ENCODE data around the gene PPEF1.

PPEF1 gene

GRCh38 chrX:18769812-18770573 lies 62.5 kb downstream of the PPEF1 start:
- DNase-seq (ENCODE audit: insufficient read length, low spot score) (no peak), FAIRE-seq (peak; percentile 55)
- TF ChIP-seq POU2F2 (IDR thresholded peaks at IDR 0.05; ENCODE audit: low read depth, low read length) (no peak), POLR2A (IDR thresholded peaks at IDR 0.05; ENCODE audit: low read depth, low read length) (no peak), SPI1 (IDR thresholded peaks at IDR 0.05; ENCODE audit: low read depth, low read length) (no peak), POLR2AphosphoS5 (IDR thresholded peaks at IDR 0.05; ENCODE audit: low read depth, low read length) (no peak), TAF1 (IDR thresholded peaks at IDR 0.05; ENCODE audit: low read depth, low read length) (no peak), PAX5 (IDR thresholded peaks at IDR 0.05; ENCODE audit: insufficient read depth, low read length, severe bottlenecking) (no peak)

DNA sequence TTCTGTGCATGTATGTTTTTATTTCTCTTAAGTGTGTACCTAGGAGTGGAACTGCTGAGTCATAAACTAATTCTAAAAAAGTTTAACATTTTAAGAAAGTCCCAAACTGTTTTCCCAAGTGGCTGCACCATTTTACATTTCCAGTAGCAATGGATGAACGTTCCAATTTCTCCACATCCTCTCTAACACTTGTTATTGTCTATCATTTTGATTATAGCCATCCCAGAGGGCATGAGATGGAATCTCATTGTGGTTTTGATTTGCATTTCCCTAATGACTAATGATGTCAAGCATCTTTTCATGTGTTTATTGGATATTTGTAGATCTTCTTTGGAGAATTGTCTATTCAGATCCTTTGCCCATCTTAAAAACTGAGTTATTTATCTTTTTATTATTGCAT lies 82.5 kb downstream of the PPEF1 start:
- DNase-seq (ENCODE audit: insufficient read length, low spot score) (no peak), FAIRE-seq (no peak)
- TF ChIP-seq SPI1 (IDR thresholded peaks at IDR 0.05; ENCODE audit: low read depth, low read length) (no peak), POLR2A (IDR thresholded peaks at IDR 0.05; ENCODE audit: low read depth, low read length) (no peak), POLR2AphosphoS5 (IDR thresholded peaks at IDR 0.05; ENCODE audit: low read depth, low read length) (no peak), PAX5 (IDR thresholded peaks at IDR 0.05; ENCODE audit: insufficient read depth, low read length, severe bottlenecking) (no peak), TAF1 (IDR thresholded peaks at IDR 0.05; ENCODE audit: low read depth, low read length) (no peak), POU2F2 (IDR thresholded peaks at IDR 0.05; ENCODE audit: low read depth, low read length) (no peak)

DNA sequence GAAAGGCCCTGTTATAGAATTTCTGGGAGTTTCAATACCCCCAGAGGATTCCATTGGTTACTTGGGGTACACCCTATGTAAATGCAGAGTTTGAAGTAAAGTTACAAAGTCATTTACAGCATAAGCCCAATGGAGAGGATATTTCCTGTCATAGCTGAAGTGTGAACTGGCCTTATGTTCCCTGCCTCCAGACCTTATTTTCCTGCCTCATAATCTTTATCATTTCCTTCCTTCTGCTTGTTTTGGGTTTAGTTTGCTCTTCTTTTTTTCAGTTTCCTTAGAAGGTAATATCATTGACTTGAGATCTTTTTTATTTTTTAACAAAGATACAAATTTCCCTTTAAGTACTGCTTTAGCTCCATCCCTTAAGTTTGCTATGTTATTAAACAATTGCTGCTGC lies 85.4 kb downstream of the PPEF1 start:
- TF ChIP-seq TAF1 (IDR thresholded peaks at IDR 0.05; ENCODE audit: low read depth, low read length) (no peak), POLR2A (IDR thresholded peaks at IDR 0.05; ENCODE audit: low read depth, low read length) (no peak), SPI1 (IDR thresholded peaks at IDR 0.05; ENCODE audit: low read depth, low read length) (no peak), POU2F2 (IDR thresholded peaks at IDR 0.05; ENCODE audit: low read depth, low read length) (no peak), PAX5 (IDR thresholded peaks at IDR 0.05; ENCODE audit: insufficient read depth, low read length, severe bottlenecking) (no peak)
- FAIRE-seq: peak; percentile 26

GRCh38 chrX:18793601-18794089 lies 86.2 kb downstream of the PPEF1 start:
- FAIRE-seq (no peak), DNase-seq (ENCODE audit: insufficient read length, low spot score) (no peak)
- TF ChIP-seq TAF1 (IDR thresholded peaks at IDR 0.05; ENCODE audit: low read depth, low read length): no peak
- no peak for TF ChIP-seq POLR2A (IDR thresholded peaks at IDR 0.05; ENCODE audit: low read depth, low read length)
- TF ChIP-seq SPI1 (IDR thresholded peaks at IDR 0.05; ENCODE audit: low read depth, low read length): no peak
- TF ChIP-seq PAX5 (IDR thresholded peaks at IDR 0.05; ENCODE audit: insufficient read depth, low read length, severe bottlenecking): no peak
- TF ChIP-seq POLR2AphosphoS5 (IDR thresholded peaks at IDR 0.05; ENCODE audit: low read depth, low read length): no peak
- no peak for TF ChIP-seq POU2F2 (IDR thresholded peaks at IDR 0.05; ENCODE audit: low read depth, low read length)

More for the DNA sequence above, 85.4 kb downstream of the PPEF1 start:
- DNase-seq (ENCODE audit: insufficient read length, low spot score): no peak

DNA sequence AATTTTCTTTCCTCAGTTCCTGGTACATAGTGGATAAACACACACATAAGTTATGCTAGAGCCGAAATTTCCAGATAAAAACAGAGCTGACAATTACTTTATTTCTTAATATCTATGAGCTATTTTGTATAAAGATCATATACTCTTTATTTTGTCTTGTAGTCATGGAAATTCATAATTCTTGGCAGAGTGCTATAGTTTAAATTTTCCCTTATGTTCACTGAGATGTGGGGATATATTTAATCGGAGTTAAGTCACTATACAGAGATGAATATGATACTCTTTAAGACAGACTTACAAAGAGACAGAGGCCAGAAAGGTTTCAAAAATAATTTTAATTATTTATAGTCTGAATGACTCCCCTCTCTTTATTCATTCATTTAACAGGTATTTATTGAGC lies 89.7 kb downstream of the PPEF1 start:
- TF ChIP-seq PAX5 (IDR thresholded peaks at IDR 0.05; ENCODE audit: insufficient read depth, low read length, severe bottlenecking): no peak
- DNase-seq (ENCODE audit: insufficient read length, low spot score): no peak
- no peak for FAIRE-seq

- no peak for FAIRE-seq
- TF ChIP-seq TAF1 (IDR thresholded peaks at IDR 0.05; ENCODE audit: low read depth, low read length) (no peak), POU2F2 (IDR thresholded peaks at IDR 0.05; ENCODE audit: low read depth, low read length) (no peak), POLR2AphosphoS5 (IDR thresholded peaks at IDR 0.05; ENCODE audit: low read depth, low read length) (no peak), PAX5 (IDR thresholded peaks at IDR 0.05; ENCODE audit: insufficient read depth, low read length, severe bottlenecking) (no peak), SPI1 (IDR thresholded peaks at IDR 0.05; ENCODE audit: low read depth, low read length) (no peak), POLR2A (IDR thresholded peaks at IDR 0.05; ENCODE audit: low read depth, low read length) (no peak)
- no peak for DNase-seq (ENCODE audit: insufficient read length, low spot score)
These were observed 92.5 kb downstream of the PPEF1 start for GRCh38 chrX:18799911-18800310.

GRCh38 chrX:18809641-18810040 lies 102.2 kb downstream of the PPEF1 start:
- no peak for DNase-seq (ENCODE audit: insufficient read length, low spot score)
- TF ChIP-seq POLR2AphosphoS5 (IDR thresholded peaks at IDR 0.05; ENCODE audit: low read depth, low read length): no peak
- no peak for TF ChIP-seq POU2F2 (IDR thresholded peaks at IDR 0.05; ENCODE audit: low read depth, low read length)
- no peak for TF ChIP-seq TAF1 (IDR thresholded peaks at IDR 0.05; ENCODE audit: low read depth, low read length)
- TF ChIP-seq POLR2A (IDR thresholded peaks at IDR 0.05; ENCODE audit: low read depth, low read length): no peak
- no peak for TF ChIP-seq PAX5 (IDR thresholded peaks at IDR 0.05; ENCODE audit: insufficient read depth, low read length, severe bottlenecking)
- no peak for TF ChIP-seq SPI1 (IDR thresholded peaks at IDR 0.05; ENCODE audit: low read depth, low read length)
- FAIRE-seq: no peak

DNA sequence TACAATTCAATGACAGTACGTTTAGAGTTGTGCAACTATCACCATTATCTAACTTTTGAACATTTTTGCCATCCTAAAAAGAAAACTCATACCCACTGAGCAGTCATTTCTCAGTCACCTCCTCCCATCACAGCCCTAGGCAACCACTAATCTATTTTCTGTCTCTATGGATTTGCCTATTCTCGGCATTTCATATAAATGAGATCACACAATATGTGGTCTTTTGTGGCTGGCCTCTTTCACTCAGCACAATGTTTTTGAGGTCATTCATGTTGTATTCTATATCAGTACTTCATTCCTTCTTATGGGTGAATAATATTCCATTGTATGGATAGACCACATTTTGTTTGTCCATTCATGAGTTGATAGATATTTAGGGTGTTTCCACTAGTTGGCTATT lies 103.0 kb downstream of the PPEF1 start:
- FAIRE-seq: peak; percentile 71
- no peak for TF ChIP-seq PAX5 (IDR thresholded peaks at IDR 0.05; ENCODE audit: insufficient read depth, low read length, severe bottlenecking)
- no peak for TF ChIP-seq POLR2A (IDR thresholded peaks at IDR 0.05; ENCODE audit: low read depth, low read length)
- no peak for TF ChIP-seq POU2F2 (IDR thresholded peaks at IDR 0.05; ENCODE audit: low read depth, low read length)
- TF ChIP-seq TAF1 (IDR thresholded peaks at IDR 0.05; ENCODE audit: low read depth, low read length): no peak
- TF ChIP-seq POLR2AphosphoS5 (IDR thresholded peaks at IDR 0.05; ENCODE audit: low read depth, low read length): no peak
- TF ChIP-seq SPI1 (IDR thresholded peaks at IDR 0.05; ENCODE audit: low read depth, low read length): no peak

GRCh38 chrX:18825375-18825774 lies 117.9 kb downstream of the PPEF1 start:
- FAIRE-seq (no peak), DNase-seq (ENCODE audit: insufficient read length, low spot score) (no peak)
- TF ChIP-seq POU2F2 (IDR thresholded peaks at IDR 0.05; ENCODE audit: low read depth, low read length) (no peak), TAF1 (IDR thresholded peaks at IDR 0.05; ENCODE audit: low read depth, low read length) (no peak)

More for the DNA sequence above, 103.0 kb downstream of the PPEF1 start:
- DNase-seq (ENCODE audit: insufficient read length, low spot score): no peak

- DNase-seq (ENCODE audit: insufficient read length, low spot score) (no peak), FAIRE-seq (no peak)
- TF ChIP-seq SPI1 (IDR thresholded peaks at IDR 0.05; ENCODE audit: low read depth, low read length) (no peak), POLR2A (IDR thresholded peaks at IDR 0.05; ENCODE audit: low read depth, low read length) (no peak), POLR2AphosphoS5 (IDR thresholded peaks at IDR 0.05; ENCODE audit: low read depth, low read length) (no peak)
These were observed 121.5 kb downstream of the PPEF1 start for GRCh38 chrX:18828832-18829404.

All from GM12891 (cell line).